Natural killer cell (primary cell): ENCODE data around the gene PCIF1. TPM values are rescaled to one million over a fixed set of nuclear protein-coding genes. Genes with fewer than 3 reads are reported as not detected.
"Not testable (repeated sequence)": the region's sequence is repeated elsewhere in the genome, so short reads cannot be mapped to it uniquely, and the experiment has no call there.

Experiments used
- ATAC-seq, 3 donors: fragments of 150-1000 bp in 2 of 3; fragments of 200-7000 bp in 1 of 3; cut with Tn5 transposase; 1 replicate in 1 of 3; 2 replicates in 2 of 3; pipeline ENCODE4 v1.10.0; 2021; ENCODE audit warnings: mild to moderate bottlenecking in 2 of 3, moderate library complexity in 2 of 3
- DNase-seq, 2 donors: peaks; one replicate each; pipeline versions ENCODE4 v3.0.0 to v3.0.0-alpha.2; 2013 to 2021; ENCODE audit warnings: mixed read lengths in 1 of 2
- H3K27ac ChIP-seq: one replicate; pipeline ENCODE4 v1.5.1; 2013; ENCODE audit warnings: mild to moderate bottlenecking, low read length
- H3K27me3 ChIP-seq: one replicate; pipeline ENCODE4 v1.6.1; 2013; ENCODE audit warnings: low read length; ENCODE audit not compliant: control insufficient read depth, insufficient read depth
- H3K36me3 ChIP-seq: one replicate; pipeline ENCODE4 v1.6.1; 2013; ENCODE audit warnings: low read length; ENCODE audit not compliant: control insufficient read depth, insufficient read depth
- H3K4me1 ChIP-seq: one replicate; pipeline ENCODE4 v1.6.1; 2013; ENCODE audit warnings: low read length; ENCODE audit not compliant: control insufficient read depth, insufficient read depth
- H3K4me3 ChIP-seq: one replicate; pipeline ENCODE4 v1.5.1; 2013; ENCODE audit warnings: low read length
- H3K9me3 ChIP-seq: one replicate; pipeline ENCODE4 v1.6.1; 2013; ENCODE audit warnings: low read length; ENCODE audit not compliant: control insufficient read depth, insufficient read depth
- H3K27ac Mint-ChIP-seq, 2 donors: one replicate each; pipeline ENCODE4 v1.8.0; 2022; ENCODE audit warnings: mild to moderate bottlenecking in 2 of 2, mixed read lengths in 2 of 2, moderate library complexity in 1 of 2
- H3K27me3 Mint-ChIP-seq, 2 donors: one replicate each; pipeline ENCODE4 v1.8.0; 2022; ENCODE audit warnings: low read depth in 2 of 2, mixed read lengths in 2 of 2
- H3K36me3 Mint-ChIP-seq: one replicate; pipeline ENCODE4 v1.8.0; 2022; ENCODE audit warnings: mixed read lengths
- H3K4me1 Mint-ChIP-seq, 2 donors: one replicate each; pipeline ENCODE4 v1.8.0; 2022; ENCODE audit warnings: mixed read lengths in 2 of 2
- H3K4me3 Mint-ChIP-seq: one replicate; pipeline ENCODE4 v1.8.0; 2022; ENCODE audit warnings: mild to moderate bottlenecking, moderate library complexity, mixed read lengths
- H3K9me3 Mint-ChIP-seq, 2 donors: one replicate each; pipeline ENCODE4 v1.8.0; 2022; ENCODE audit warnings: mixed read lengths in 2 of 2
- CTCF ChIP-seq: fragments of 200-600 bp; IDR thresholded peaks from one replicate; pipeline ENCODE4 v1.8.0; 2022; ENCODE audit warnings: antibody characterized with exemption
- WGBS: methylation state at CpG from one replicate; pipeline ENCODE4 v1.1.7; 2013; ENCODE audit warnings: missing lambda C conversion rate; ENCODE audit not compliant: insufficient coverage; 5-methylcytosine and 5-hydroxymethylcytosine counted together
- intact Hi-C: fragments of 100-400 bp; cut with micrococcal nuclease; formaldehyde crosslinking; loops from one replicate; pipeline ENCODE4 v1.14.2; 2022
- total RNA-seq, 4 donors: library from RNA; stranded (reverse); fragments of 120-200 nt in 1 of 4; gene quantifications; one replicate each; pipeline versions ENCODE4 v1.2.3 to v1.2.4, GENCODE V29; 2013 to 2022

Gene PCIF1
- total RNA-seq, 3 donors from 2014 or later (not counting 1 experiment from before 2014, with no cell fraction given) = 72.0 to 85.1 (median 73.3) TPM

GRCh38 chr20:45993197-45993951 lies 58.9 kb downstream of the PCIF1 start:
- Mint-ChIP-seq H3K27me3 (peaks cover 10 to 12% of the 10 kb centered on the region in 2 donors), H3K27ac (no peak overlapping the region), H3K9me3 (no peaks in the 10 kb centered on the region), H3K4me1 (peaks cover 0 to 23% of the 10 kb centered on the region in 2 donors), H3K4me3 (no peak overlapping the region), H3K36me3 (no peaks in the 10 kb centered on the region)
- TF ChIP-seq CTCF = no peak
- WGBS = 84% methylated on average over 12 of the region's 12 CpGs
- intact Hi-C loops = no loop called here
- ATAC-seq (no peak), DNase-seq (no peak)
- Histone ChIP-seq H3K27me3 (no peaks in the 10 kb centered on the region), H3K4me1 (peaks cover 19% of the 10 kb centered on the region), H3K36me3 (no peaks in the 10 kb centered on the region), H3K4me3 (no peak overlapping the region), H3K27ac (no peak overlapping the region), H3K9me3 (no peaks in the 10 kb centered on the region)

- 77% methylated on average over 9 of the region's 9 CpGs for WGBS
- H3K4me3 ChIP-seq = no peak overlapping the region
- no peak for TF ChIP-seq CTCF
- H3K27ac ChIP-seq = no peak overlapping the region
- no peak for ATAC-seq
- peaks cover 8 to 33% of the 10 kb centered on the region in 2 donors for H3K4me1 Mint-ChIP-seq
- H3K27me3 ChIP-seq = no peaks in the 10 kb centered on the region
- no peaks in the 10 kb centered on the region for H3K36me3 Mint-ChIP-seq
- no peaks in the 10 kb centered on the region for H3K36me3 ChIP-seq
- no peak for DNase-seq
- peaks cover 31% of the 10 kb centered on the region for H3K4me1 ChIP-seq
- no peak overlapping the region for H3K4me3 Mint-ChIP-seq
- no peak overlapping the region for H3K27ac Mint-ChIP-seq
- no peaks in the 10 kb centered on the region for H3K9me3 ChIP-seq
- peaks cover 10 to 17% of the 10 kb centered on the region in 2 donors for H3K27me3 Mint-ChIP-seq
- H3K9me3 Mint-ChIP-seq = no peaks in the 10 kb centered on the region
- intact Hi-C loops = no loop called here
These were observed 60.4 kb downstream of the PCIF1 start for GRCh38 chr20:45994761-45995493.

GRCh38 chr20:45995495-45996097 lies 61.1 kb downstream of the PCIF1 start:
- H3K27ac Mint-ChIP-seq = not testable (repeated sequence)
- peaks cover 38% of the 10 kb centered on the region for H3K4me1 ChIP-seq

GRCh38 chr20:45997187-45997586 lies 62.7 kb downstream of the PCIF1 start:
- Mint-ChIP-seq H3K36me3 (no peaks in the 10 kb centered on the region), H3K4me1 (peaks cover 13 to 32% of the 10 kb centered on the region in 2 donors), H3K27ac (no peak overlapping the region), H3K27me3 (peaks cover 10 to 19% of the 10 kb centered on the region in 2 donors), H3K4me3 (no peak overlapping the region), H3K9me3 (no peaks in the 10 kb centered on the region)
- ATAC-seq (no peak), DNase-seq (no peak)
- no peak overlapping the region for H3K4me3 ChIP-seq
- TF ChIP-seq CTCF = no peak
- H3K36me3 ChIP-seq = no peaks in the 10 kb centered on the region
- H3K27ac ChIP-seq = no peak overlapping the region
- H3K9me3 ChIP-seq = no peaks in the 10 kb centered on the region
- intact Hi-C loops = no loop called here
- H3K27me3 ChIP-seq = no peaks in the 10 kb centered on the region
- 85% methylated on average over 3 of the region's 3 CpGs for WGBS
- peaks cover 32% of the 10 kb centered on the region for H3K4me1 ChIP-seq

More at GRCh38 chr20:45995495-45996097, 61.1 kb downstream of the PCIF1 start:
- H3K4me3 Mint-ChIP-seq, H3K9me3 ChIP-seq, DNase-seq, H3K27me3 ChIP-seq, intact Hi-C loops, H3K36me3 Mint-ChIP-seq, H3K27ac ChIP-seq, H3K9me3 Mint-ChIP-seq, H3K4me3 ChIP-seq, ATAC-seq, H3K36me3 ChIP-seq: not testable (repeated sequence)
- 96% methylated on average over 6 of the region's 6 CpGs for WGBS
- peaks cover 10 to 21% of the 10 kb centered on the region in 2 donors for H3K27me3 Mint-ChIP-seq
- H3K4me1 Mint-ChIP-seq = peaks cover 11 to 36% of the 10 kb centered on the region in 2 donors
